Osteoblast (primary cell): ENCODE data around the gene SH2D7. TPM values are rescaled to one million over a fixed set of nuclear protein-coding genes. Genes with fewer than 3 reads are reported as not detected.

Experiments used
- DNase-seq: peaks from one replicate; pipeline ENCODE4 v3.0.0; 2011; ENCODE audit warnings: low spot score, mixed read lengths; ENCODE audit not compliant: insufficient read length; ENCODE audit errors: missing footprints
- H2AFZ ChIP-seq: 2 replicates; pipeline ENCODE4 v1.6.0; 2011; ENCODE audit warnings: mild to moderate bottlenecking, low read length
- H3K27ac ChIP-seq: 2 replicates; pipeline ENCODE4 v1.5.1; 2011; ENCODE audit warnings: mild to moderate bottlenecking, low read depth, low read length, moderate library complexity
- H3K27me3 ChIP-seq: 2 replicates; pipeline ENCODE4 v1.6.0; 2012; ENCODE audit warnings: mild to moderate bottlenecking, control low read depth, inconsistent platforms, low read length, moderate library complexity; ENCODE audit not compliant: insufficient read depth
- H3K36me3 ChIP-seq: 2 replicates; pipeline ENCODE4 v1.5.1; 2011; ENCODE audit warnings: mild to moderate bottlenecking, low read length, control low read depth, moderate library complexity; ENCODE audit not compliant: insufficient read depth
- H3K4me1 ChIP-seq: 2 replicates; pipeline ENCODE4 v1.5.1; 2011; ENCODE audit warnings: mild to moderate bottlenecking, low read length, control low read depth, moderate library complexity; ENCODE audit not compliant: insufficient read depth
- H3K4me2 ChIP-seq: 2 replicates; pipeline ENCODE4 v1.6.0; 2011; ENCODE audit warnings: mild to moderate bottlenecking, low read length; ENCODE audit not compliant: insufficient read depth
- H3K4me3 ChIP-seq: fragments of 200-600 bp; sonication (generic); 3 replicates; pipeline ENCODE4 v1.5.1; 2012; ENCODE audit warnings: mild to moderate bottlenecking, low read length, inconsistent platforms; ENCODE audit not compliant: insufficient read depth
- H3K79me2 ChIP-seq: 2 replicates; pipeline ENCODE4 v1.6.0; 2012; ENCODE audit warnings: mild to moderate bottlenecking, low read length, control low read depth, inconsistent platforms; ENCODE audit not compliant: insufficient read depth
- H3K9me3 ChIP-seq: 2 replicates; pipeline ENCODE4 v1.5.1; 2011; ENCODE audit warnings: low read depth, low read length, control low read depth
- H4K20me1 ChIP-seq: 2 replicates; pipeline ENCODE4 v1.6.0; 2012; ENCODE audit warnings: mild to moderate bottlenecking, low read length, control low read depth; ENCODE audit not compliant: insufficient read depth
- total RNA-seq: library from RNA; depleted of rRNA; stranded (reverse); fragments of >200 nt; gene quantifications from 2 replicates; pipeline ENCODE4 v1.2.3, GENCODE V29; 2012
- TF ChIP-seq, protein P1 (sequence below): IDR thresholded peaks from 2 replicates; pipeline ENCODE4 v1.5.1; 2011; ENCODE audit warnings: mild to moderate bottlenecking, low read depth, low read length, moderate library complexity; ENCODE audit errors: extremely low read depth

Gene SH2D7
- total RNA-seq, 1 donor: not detected

DNA sequence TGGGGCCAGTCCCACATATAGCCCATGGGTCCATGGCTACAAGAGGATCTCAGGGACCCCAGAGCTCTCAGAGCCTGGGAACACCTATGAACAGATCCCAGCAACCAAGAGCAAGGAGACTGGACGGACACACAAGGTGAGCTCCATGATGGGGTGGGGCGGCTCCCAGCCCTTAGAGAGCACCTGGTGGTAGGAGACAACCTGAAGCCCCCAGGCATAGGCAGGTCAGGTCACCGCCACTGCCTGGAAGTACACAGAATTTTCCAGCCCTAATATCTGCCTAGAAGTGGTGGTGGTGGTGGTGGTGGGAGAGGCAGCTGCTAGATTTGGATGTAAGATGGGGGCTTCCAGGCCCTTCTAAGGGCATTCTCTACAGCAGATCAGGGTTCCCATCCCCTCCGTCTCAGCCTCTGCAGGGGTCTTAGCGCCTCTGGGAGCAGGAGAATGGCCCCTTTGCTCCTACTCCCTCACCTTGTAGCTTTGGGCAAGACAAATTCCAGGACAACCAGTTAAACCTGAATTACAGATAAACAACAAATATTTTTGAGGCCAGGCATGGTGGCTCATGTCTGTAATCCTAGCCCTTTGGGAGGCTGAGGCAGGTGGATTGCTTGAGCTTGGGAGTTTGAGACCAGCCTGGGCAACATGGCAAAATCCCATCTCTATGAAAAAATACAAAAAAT is 9.2 kb downstream of the SH2D7 start:
- Histone ChIP-seq H4K20me1 (no peaks in the 10 kb centered on the region), H3K79me2 (no peaks in the 10 kb centered on the region), H3K36me3 (no peaks in the 10 kb centered on the region), H3K4me1 (peaks cover 5% of the 10 kb centered on the region), H2AFZ (no peak overlapping the region), H3K27me3 (no peaks in the 10 kb centered on the region), H3K27ac (no peak overlapping the region), H3K9me3 (no peaks in the 10 kb centered on the region), H3K4me3 (no peak overlapping the region), H3K4me2 (no peak overlapping the region)
- TF ChIP-seq, protein P1, sequence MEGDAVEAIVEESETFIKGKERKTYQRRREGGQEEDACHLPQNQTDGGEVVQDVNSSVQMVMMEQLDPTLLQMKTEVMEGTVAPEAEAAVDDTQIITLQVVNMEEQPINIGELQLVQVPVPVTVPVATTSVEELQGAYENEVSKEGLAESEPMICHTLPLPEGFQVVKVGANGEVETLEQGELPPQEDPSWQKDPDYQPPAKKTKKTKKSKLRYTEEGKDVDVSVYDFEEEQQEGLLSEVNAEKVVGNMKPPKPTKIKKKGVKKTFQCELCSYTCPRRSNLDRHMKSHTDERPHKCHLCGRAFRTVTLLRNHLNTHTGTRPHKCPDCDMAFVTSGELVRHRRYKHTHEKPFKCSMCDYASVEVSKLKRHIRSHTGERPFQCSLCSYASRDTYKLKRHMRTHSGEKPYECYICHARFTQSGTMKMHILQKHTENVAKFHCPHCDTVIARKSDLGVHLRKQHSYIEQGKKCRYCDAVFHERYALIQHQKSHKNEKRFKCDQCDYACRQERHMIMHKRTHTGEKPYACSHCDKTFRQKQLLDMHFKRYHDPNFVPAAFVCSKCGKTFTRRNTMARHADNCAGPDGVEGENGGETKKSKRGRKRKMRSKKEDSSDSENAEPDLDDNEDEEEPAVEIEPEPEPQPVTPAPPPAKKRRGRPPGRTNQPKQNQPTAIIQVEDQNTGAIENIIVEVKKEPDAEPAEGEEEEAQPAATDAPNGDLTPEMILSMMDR: no peak
- DNase-seq: no peak

DNA sequence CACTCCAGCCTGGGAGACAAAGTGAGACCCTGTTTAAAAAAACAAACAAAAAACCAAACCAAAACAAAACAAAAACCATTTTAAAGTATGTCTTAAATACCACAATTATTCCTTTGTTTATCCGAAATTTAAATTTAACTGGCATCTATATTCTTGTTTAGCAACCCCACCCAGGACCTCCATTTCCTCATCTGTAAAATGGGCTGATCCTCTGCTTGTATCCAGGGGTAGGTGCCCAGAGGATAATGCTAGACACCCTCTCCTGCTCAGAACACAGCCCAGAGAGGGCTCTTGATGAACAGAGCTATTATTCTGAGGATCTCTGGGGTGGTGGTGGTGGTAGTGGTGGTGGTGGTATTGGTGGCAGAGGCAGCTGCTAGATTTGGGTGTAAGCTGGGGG is 9.8 kb downstream of the SH2D7 start:
- no peaks in the 10 kb centered on the region for H3K79me2 ChIP-seq

DNA sequence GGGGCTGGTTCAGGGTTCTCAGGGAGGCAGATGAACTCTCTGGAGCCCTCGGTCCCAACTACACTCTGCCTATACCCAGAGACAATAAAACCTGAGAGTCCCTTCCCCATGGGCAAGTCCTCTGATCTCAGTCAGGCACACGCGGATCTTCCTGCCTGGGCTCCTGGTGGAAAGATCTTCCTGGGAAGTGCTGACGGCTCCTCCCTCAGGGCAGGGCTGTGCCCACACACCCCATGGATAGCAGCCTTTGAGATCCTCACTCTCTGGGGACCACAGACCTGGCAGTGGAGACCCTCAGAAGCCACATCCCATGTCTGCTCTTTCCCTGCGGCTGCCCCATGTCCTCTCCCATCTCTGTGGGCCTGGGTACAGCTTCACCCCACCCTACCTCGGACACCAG is 10.4 kb downstream of the SH2D7 start:
- Histone ChIP-seq H3K36me3 (no peaks in the 10 kb centered on the region), H3K27ac (no peak overlapping the region), H3K4me2 (no peak overlapping the region), H3K4me1 (peaks cover 5% of the 10 kb centered on the region), H3K79me2 (no peaks in the 10 kb centered on the region), H2AFZ (no peak overlapping the region), H4K20me1 (no peaks in the 10 kb centered on the region), H3K27me3 (no peaks in the 10 kb centered on the region), H3K9me3 (no peaks in the 10 kb centered on the region), H3K4me3 (no peak overlapping the region)
- TF ChIP-seq, protein P1: no peak
- no peak for DNase-seq

More for the DNA sequence above, 9.8 kb downstream of the SH2D7 start:
- Histone ChIP-seq H2AFZ (no peak overlapping the region), H3K4me2 (no peak overlapping the region), H4K20me1 (no peaks in the 10 kb centered on the region), H3K27ac (no peak overlapping the region), H3K4me1 (peaks cover 5% of the 10 kb centered on the region), H3K4me3 (no peak overlapping the region), H3K27me3 (no peaks in the 10 kb centered on the region), H3K36me3 (no peaks in the 10 kb centered on the region), H3K9me3 (no peaks in the 10 kb centered on the region)
- TF ChIP-seq, protein P1: no peak
- no peak for DNase-seq

DNA sequence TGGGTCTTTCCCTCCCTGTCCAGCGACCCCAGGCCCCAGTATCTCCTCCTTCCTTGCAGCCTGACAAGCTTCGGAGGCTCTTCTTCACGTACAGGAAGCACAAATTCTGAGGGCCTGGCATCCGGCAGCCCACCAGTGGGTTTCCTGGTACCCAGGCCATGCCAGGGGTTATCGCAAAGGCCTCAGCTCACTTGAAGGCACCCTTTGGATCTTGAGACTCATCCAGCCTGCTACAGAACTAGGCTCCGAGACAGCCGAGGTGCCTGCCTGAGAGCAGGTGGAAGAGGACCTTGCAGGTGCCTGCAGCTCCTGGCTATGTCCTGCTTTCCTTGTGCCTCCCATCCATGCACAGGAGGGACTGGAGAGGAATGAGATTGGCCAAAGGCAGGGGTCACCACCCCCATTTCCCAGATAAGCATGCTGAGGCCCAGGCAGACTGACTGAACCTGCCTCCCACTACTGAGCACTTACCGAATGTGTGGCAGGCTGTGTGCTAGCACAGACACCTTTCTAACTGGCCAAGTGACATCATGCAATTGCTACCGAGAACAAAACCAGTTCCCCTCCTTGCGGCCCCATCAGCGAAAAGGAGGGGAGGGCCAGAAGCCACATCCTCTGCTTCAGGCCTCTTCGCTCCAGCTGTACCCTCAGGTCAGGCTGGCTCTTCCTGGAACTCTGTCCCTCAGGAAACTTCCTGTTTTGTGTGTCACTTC is 11.2 kb downstream of the SH2D7 start:
- DNase-seq: no peak
- Histone ChIP-seq H3K9me3 (no peaks in the 10 kb centered on the region), H3K27ac (no peak overlapping the region), H3K79me2 (no peaks in the 10 kb centered on the region), H3K27me3 (no peaks in the 10 kb centered on the region), H3K4me1 (peaks cover 5% of the 10 kb centered on the region), H3K4me3 (no peak overlapping the region), H2AFZ (no peak overlapping the region), H3K36me3 (no peaks in the 10 kb centered on the region), H3K4me2 (no peak overlapping the region), H4K20me1 (no peaks in the 10 kb centered on the region)
- TF ChIP-seq, protein P1: no peak
